ENCODE results near the gene ZNF474.

ZNF474 gene

GRCh38 chr5:122118356-122118948 is 10.9 kb upstream of the ZNF474 start:
- DNase-seq (ENCODE audit: low spot score) = no peak

- DNase-seq (ENCODE audit: low spot score) = no peak
These were observed 10.1 kb upstream of the ZNF474 start for GRCh38 chr5:122119205-122119604.

- no peak for DNase-seq (ENCODE audit: low spot score)
These were observed 8.9 kb upstream of the ZNF474 start for GRCh38 chr5:122120493-122120892.

DNA sequence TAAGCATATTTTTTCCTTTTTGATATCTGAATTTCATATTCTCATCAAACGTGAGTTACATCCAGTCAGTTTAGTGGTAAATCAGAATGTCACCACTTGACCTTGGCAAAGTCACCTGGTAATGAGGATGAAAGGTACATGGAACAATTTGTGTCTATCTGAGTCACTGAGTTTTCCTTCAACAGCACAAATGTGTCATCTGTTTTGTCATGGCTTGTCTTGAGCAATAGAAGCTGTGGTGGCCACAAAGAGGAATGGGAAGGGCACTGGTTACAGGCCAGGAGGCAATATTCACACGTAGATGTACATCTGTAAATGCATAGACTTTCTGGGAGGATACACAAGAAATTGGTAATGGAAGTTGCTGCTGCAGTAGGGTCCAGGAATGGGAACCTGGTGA is 8.4 kb upstream of the ZNF474 start:
- DNase-seq (ENCODE audit: low spot score) = no peak

DNA sequence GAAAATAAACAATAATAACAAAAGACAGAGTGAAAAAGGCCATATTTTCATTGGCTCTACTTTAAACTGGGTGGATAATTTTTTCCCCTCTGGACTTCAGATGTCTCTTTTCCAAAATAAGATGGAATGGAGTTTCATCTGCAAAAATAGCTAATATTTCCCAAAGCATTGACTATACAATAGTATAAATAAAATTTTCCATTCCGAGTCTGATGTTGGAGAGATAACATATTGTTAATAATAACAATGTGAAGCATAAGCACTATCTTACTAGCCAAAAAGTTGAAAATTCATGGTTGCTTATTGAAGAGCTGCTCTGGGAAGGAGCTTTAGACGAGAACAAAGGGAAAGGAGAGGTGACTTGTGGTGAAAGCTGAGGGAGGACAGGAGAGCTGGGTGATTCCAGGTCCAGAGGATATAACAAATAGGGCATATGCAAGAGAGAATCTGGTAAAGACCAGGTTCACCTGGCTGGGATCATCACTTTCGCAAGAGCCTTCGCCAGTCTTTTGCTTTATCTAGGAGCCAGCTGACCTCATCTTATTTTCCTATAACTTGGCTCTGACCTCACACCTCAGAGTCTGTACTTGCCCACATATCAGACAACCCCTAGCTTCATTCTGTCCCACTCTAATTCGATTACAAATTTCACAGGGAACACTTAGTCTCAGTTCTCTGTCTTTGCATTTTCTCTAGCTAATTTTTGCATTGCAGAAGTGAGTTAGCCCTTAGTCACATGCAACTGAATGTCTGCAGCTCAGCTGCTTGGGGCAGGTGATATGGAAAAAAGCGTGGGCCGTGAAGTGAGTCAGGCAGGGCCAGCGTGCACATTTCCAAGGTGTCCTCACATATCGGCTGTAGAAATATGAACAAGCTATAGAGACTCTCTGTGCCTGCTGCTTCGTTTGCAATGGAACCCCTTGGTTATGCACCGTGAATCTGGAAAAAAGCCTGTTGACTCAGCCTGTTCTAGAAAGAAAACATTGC is 7.6 kb upstream of the ZNF474 start:
- DNase-seq (ENCODE audit: low spot score) = no peak

DNA sequence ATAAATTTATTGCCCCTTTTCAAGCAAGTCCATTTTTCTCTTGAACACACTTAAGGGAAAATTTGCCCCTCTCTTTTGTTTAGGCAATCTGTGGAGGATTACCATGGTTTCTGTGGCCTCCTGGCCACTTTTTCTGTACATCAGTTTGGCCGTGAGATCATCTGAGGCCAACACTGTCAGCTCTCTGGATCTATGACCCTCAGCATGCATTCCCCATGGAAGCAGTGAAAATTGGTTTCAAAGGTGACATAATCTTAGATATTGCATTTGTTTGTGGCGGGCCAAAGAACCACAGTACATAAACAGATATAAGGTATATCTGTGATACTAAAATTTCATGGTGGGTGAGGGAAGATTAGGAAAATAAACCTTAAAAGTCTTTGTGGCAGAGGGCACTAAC is 4.6 kb upstream of the ZNF474 start:
- no peak for DNase-seq (ENCODE audit: low spot score)

DNA sequence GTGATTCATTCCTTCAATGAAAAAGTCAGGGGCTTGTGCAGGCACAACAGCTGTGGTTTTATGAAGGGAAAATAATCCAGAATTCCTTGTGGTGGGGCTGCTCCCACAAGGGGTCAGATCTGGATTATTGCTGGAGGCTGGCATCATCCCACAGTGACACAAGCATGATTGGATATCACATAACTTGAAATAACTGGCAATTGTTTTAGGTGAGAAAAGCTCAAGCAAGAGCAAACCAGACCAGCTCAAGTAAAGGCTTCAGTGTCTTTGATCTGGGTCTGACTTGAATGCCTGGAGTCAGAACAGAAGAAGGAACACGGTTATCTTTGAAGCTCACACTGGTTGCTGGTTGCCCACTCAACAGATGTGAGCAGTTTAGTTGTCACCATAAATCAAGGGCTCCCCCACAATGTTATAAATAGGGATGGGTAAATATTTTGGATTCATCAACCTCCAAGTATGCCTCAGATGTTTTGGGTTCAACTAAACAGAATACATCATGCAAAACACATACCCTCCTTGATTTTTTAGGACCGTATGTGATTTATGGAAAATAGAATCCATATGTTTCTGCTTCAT is 3.1 kb upstream of the ZNF474 start:
- no peak for DNase-seq (ENCODE audit: low spot score)

- DNase-seq (ENCODE audit: low spot score) = no peak
These were observed 2.5 kb upstream of the ZNF474 start for GRCh38 chr5:122126756-122127321.

- DNase-seq (ENCODE audit: low spot score) = no peak
These were observed 806 bp downstream of the ZNF474 start for GRCh38 chr5:122130152-122130551.

DNA sequence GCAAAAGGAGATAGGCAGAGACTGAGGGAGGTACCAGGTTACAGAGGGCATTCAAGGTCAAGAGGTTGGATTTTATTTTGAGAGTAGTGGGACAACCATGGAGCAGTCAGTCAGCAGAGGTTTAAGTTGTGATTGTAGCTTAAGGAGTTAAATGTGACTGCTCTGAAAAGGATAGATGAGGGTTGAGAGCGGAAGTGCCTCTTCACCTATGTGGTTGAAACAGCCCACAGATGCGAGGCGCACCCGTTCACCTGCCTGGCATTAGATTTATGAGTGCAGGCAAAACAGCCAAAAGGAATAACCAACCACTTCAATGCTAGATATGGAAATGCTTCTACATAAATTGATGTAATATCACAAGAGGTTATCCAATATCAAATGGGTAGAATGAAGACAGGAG is 8.4 kb downstream of the ZNF474 start:
- DNase-seq (ENCODE audit: low spot score) = no peak

DNA sequence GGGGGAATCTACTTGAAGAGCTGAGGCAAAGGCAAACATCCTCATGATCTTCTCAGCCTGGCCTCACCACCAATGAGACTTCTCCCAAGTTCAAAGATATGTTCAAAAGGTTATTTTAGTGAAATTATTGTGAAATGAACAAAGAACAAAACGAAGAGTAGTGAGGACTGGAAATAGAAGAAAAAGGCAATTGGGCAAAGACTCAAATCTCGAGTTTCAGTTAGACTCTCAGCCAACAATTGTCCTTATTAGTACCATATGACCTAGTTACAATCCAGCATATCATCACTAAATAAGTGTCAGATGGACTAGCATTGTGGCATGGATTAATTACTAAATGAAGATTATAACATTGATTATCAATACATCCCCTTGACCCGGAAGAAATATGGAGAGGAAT is 9.0 kb downstream of the ZNF474 start:
- no peak for DNase-seq (ENCODE audit: low spot score)

GRCh38 chr5:122140900-122141299 is 11.6 kb downstream of the ZNF474 start:
- DNase-seq (ENCODE audit: low spot score) = no peak

GRCh38 chr5:122141751-122142150 is 12.4 kb downstream of the ZNF474 start:
- no peak for DNase-seq (ENCODE audit: low spot score)

DNA sequence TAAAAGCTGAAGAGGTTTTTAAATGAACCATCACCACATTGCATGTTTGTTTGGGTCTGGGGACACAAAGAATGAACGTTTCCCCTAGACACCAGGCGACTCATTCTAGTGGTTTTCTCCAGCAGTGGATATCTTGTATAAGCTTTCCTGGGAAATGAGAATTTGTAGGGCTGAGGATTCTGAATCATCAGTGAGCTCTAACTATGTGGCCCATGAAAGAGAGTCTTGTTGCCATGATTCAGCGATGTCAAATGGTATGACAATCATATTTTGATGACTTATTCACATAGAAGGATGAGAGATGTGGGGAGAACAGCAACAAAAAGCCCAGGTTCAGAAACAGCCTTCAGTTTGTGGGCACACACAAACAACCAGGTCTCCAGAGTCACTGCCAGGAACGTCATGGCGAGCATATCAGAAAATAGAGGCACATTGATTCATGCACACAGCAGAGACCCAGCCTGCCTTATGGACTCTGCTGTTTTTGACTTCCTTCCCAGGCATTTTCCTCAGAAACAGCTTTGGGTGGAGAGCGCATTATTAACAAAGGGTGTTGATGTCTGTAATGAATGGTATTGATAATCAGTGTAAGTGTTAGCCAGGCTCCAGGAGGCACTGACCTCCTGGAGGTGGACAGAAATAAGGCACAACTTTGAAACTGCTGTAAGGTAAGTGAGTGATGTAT is 13.3 kb downstream of the ZNF474 start:
- DNase-seq (ENCODE audit: low spot score) = no peak

- DNase-seq (ENCODE audit: low spot score) = no peak
These were observed 14.9 kb downstream of the ZNF474 start for GRCh38 chr5:122144236-122144635.

DNA sequence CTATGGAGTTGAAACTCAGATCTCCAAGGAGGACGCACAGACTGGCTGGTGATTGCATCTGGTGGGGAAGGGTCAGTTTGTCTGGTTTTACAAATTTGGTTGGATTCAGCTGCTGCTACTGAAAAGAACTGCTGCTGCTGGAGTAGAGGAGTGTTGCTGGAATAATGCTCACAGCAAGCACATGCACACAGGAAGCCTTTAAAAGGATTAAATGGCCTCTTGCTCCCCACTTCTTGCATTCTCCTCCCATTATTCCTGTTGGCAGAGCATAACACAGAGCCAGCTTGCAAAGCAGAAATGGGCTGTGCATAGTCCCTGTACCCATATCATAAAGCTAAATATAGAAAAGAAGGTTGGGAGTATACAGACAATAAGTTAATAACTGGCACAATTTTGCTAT is 16.6 kb downstream of the ZNF474 start:
- DNase-seq (ENCODE audit: low spot score) = no peak

DNA sequence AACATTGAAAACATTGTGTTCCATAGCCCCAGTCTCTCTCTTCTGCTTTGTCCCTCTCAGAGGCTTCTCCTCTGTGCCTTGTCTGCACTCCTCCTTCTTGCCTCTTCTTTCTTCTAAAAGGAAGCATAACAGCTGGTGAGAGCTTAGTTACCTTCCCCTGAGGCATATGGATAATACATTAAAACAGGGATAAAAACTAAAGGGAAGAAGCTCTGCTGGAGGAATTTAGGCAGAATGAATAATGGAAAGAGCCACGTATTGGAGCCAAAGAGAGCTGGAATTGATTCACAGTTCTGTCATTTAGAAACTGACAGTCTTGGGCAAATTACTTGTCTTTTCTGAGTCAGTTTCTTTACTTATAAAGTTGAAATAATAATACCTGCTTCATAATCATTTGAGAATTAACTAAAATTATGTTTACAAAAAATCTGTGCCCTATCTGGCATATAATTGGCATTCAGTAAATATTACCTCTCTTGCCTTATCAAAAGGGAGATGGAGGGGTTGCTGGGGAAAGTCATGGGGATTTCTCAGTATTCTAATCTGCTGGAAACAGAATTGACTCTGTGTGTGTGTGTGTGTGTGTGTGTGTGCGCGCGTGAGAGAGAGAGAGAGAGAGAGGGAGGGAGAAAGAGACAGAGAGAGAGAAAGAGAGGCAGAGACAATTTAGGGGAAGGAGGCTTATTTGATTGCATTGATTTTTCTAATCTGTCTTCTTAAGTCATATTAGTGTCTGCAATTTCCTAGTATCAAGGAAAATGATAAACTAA is 20.2 kb downstream of the ZNF474 start:
- no peak for DNase-seq (ENCODE audit: low spot score)

- DNase-seq (ENCODE audit: low spot score) = no peak
These were observed 20.9 kb downstream of the ZNF474 start for GRCh38 chr5:122150215-122150614.

DNA sequence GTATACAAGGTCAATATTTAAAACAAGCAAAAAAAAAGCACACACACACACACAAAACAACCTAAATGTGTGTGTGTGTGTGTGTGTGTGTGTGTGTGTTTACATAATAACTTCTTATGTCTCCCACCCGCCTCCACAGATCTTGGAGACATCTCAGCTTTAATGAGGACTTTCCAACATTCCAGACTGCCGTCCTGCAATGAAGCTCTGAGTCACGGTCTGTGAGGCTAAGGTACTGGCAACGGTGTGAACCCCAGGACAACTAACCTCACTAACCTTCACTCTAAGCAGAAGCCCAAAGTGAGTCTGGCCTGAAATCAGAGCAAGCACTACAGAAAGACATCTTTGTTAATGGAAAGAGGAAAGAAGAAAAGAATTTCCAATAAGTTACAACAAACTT is 22.3 kb downstream of the ZNF474 start:
- DNase-seq (ENCODE audit: low spot score) = no peak

DNA sequence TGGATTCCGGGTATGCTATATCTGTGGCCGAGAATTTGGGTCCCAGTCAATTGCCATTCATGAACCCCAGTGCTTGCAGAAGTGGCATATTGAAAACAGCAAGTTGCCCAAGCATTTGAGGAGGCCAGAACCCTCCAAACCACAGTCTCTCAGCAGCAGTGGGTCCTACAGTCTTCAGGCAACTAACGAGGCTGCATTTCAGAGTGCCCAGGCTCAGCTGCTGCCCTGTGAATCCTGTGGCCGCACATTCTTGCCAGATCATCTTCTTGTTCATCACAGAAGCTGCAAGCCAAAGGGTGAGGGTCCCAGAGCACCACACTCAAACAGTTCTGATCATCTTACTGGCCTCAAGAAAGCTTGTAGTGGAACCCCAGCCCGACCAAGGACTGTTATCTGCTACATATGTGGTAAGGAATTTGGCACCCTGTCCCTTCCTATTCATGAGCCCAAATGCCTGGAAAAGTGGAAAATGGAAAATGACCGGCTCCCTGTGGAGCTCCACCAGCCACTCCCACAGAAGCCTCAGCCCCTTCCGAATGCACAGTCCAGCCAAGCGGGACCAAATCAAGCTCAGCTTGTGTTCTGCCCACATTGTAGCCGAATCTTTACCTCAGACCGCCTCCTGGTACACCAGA is 23.0 kb downstream of the ZNF474 start:
- no peak for DNase-seq (ENCODE audit: low spot score)

GRCh38 chr5:122153230-122153629 is 23.9 kb downstream of the ZNF474 start:
- no peak for DNase-seq (ENCODE audit: low spot score)

All from germinal center (tissue), 1 donor.